ENCODE measurements around the gene IL1A. TPM values are rescaled to one million over a fixed set of nuclear protein-coding genes. Genes with fewer than 3 reads are reported as not detected.

Gene IL1A
- total RNA-seq, 1 experiment from 2014 or later, result 0.42 TPM

DNA sequence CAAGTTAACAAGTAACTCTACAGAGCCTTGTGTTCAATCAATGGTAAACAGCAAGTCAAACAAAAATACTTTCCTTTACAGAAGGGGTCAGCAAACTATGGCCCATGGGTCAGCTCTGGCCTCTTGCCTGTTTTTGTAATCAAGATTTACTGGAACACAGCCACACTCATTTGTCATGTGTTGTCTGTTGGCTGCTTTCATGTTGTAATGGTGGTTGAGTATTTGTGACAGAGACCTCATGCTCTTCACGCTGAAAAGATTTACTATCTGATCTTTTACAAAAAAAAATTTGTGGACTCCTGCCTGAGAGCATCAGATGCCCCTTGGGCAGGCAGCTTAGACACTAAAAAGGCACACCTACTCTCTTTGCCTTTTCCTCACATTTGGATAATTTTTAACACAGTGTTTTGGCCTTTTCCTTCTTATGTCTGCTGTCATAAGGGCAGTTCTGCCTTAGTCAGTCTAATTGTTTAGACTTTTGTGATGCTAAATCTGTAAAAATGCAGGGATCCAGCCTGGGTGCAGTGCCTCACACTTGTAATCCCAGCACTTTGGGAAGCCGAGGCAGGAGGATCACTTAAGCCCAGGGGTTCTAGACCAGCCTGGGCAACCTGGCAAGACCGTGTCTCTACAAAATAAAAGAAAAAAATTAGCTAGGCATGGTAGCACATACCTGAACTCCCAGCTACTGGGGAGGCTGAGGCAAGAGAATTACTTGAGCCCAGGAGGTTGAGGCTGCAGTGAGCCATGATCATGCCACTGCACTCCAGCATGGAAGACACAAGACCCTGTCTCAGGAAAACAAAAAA lies 34.0 kb upstream of the IL1A start:
- CTCF ChIA-PET, result interaction anchor here (0.6 kb wide), 1 partner anchor 52 kb away, joined by 5 read pairs; no protein-coding TSS in a partner anchor
- Mint-ChIP-seq H3K27me3 (ENCODE audit: low read depth) (no peaks in the 10 kb centered on the region), H3K9me3 (no peaks in the 10 kb centered on the region), H3K27ac (peak overlapping the region; percentile 10; the same call in 1 of the 2 replicates), H3K36me3 (no peaks in the 10 kb centered on the region), H3K4me3 (no peak overlapping the region), H3K4me1 (peaks cover 50% of the 10 kb centered on the region)
- POLR2A ChIA-PET, result no interaction called here
- DNase-seq (ENCODE audit: low spot score) (no peak), ATAC-seq (no peak)
- TF ChIP-seq, protein P1, sequence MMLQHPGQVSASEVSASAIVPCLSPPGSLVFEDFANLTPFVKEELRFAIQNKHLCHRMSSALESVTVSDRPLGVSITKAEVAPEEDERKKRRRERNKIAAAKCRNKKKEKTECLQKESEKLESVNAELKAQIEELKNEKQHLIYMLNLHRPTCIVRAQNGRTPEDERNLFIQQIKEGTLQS (CRISPR knock-in tag; conservative IDR thresholded peaks at IDR 0.05), result no peak
- TF ChIP-seq GABPB1 (CRISPR knock-in tag; IDR thresholded peaks at IDR 0.05), result peak; percentile 90

DNA sequence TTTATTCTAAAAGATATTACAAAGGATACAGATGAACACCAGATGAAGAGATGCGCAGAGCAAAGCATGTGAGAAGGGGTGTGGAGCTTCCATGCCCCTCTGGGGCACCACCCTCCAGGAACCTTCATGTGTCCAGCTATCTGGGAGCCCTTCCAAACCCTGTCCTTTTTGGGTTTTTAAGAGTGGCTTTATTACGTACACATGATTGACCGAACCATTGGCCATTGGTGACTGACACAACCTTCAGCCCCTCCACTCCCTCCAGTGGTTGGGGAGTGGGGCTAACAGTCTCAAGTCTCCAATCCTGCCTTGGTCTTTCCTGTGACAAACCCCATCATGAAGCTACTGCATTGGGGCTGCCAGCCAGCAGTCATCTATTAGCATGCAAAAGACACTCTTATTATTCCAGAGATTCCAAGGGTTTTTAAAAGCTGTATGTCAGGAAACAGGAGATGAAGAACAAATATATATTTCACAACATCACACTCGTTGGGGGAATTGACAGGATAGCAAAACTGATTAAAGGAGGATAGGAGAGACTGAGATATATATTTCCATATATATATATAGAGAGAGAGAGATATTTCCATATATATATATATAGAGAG lies 32.9 kb upstream of the IL1A start:
- Mint-ChIP-seq H3K4me1 (peaks cover 59% of the 10 kb centered on the region), H3K36me3 (no peaks in the 10 kb centered on the region), H3K27me3 (ENCODE audit: low read depth) (no peaks in the 10 kb centered on the region), H3K9me3 (no peaks in the 10 kb centered on the region), H3K4me3 (no peak overlapping the region), H3K27ac (no peak overlapping the region)
- ATAC-seq, result peak; percentile 61
- DNase-seq (ENCODE audit: low spot score), result no peak
- ChIA-PET POLR2A (interaction anchor here (0.6 kb wide), 1 partner anchor 98 kb away, joined by 3 read pairs; no protein-coding TSS in a partner anchor), CTCF (interaction anchor here (0.5 to 1.7 kb wide), 5 partner anchors 10 to 416 kb away, joined by 3 to 10 read pairs (median 5); no protein-coding TSS in a partner anchor)
- no peak for TF ChIP-seq ZNF138 (CRISPR knock-in tag; conservative IDR thresholded peaks at IDR 0.05)
- no peak for TF ChIP-seq KAT7 (CRISPR knock-in tag; IDR thresholded peaks at IDR 0.05; ENCODE audit: borderline replicate concordance)
- TF ChIP-seq MXD4 (CRISPR knock-in tag; IDR thresholded peaks at IDR 0.05; ENCODE audit: borderline replicate concordance), result no peak
- no peak for TF ChIP-seq ZNF423 (CRISPR knock-in tag; IDR thresholded peaks at IDR 0.05)
- TF ChIP-seq, protein P2, sequence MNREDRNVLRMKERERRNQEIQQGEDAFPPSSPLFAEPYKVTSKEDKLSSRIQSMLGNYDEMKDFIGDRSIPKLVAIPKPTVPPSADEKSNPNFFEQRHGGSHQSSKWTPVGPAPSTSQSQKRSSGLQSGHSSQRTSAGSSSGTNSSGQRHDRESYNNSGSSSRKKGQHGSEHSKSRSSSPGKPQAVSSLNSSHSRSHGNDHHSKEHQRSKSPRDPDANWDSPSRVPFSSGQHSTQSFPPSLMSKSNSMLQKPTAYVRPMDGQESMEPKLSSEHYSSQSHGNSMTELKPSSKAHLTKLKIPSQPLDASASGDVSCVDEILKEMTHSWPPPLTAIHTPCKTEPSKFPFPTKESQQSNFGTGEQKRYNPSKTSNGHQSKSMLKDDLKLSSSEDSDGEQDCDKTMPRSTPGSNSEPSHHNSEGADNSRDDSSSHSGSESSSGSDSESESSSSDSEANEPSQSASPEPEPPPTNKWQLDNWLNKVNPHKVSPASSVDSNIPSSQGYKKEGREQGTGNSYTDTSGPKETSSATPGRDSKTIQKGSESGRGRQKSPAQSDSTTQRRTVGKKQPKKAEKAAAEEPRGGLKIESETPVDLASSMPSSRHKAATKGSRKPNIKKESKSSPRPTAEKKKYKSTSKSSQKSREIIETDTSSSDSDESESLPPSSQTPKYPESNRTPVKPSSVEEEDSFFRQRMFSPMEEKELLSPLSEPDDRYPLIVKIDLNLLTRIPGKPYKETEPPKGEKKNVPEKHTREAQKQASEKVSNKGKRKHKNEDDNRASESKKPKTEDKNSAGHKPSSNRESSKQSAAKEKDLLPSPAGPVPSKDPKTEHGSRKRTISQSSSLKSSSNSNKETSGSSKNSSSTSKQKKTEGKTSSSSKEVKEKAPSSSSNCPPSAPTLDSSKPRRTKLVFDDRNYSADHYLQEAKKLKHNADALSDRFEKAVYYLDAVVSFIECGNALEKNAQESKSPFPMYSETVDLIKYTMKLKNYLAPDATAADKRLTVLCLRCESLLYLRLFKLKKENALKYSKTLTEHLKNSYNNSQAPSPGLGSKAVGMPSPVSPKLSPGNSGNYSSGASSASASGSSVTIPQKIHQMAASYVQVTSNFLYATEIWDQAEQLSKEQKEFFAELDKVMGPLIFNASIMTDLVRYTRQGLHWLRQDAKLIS (CRISPR knock-in tag; IDR thresholded peaks at IDR 0.05; ENCODE audit: borderline replicate concordance), result no peak
- no peak for TF ChIP-seq MYBL2 (CRISPR knock-in tag; IDR thresholded peaks at IDR 0.05)
- no peak for TF ChIP-seq SOX15 (CRISPR knock-in tag; IDR thresholded peaks at IDR 0.05)
- no peak for TF ChIP-seq RORB (CRISPR knock-in tag; IDR thresholded peaks at IDR 0.05)
- no peak for TF ChIP-seq TCF7 (CRISPR knock-in tag; IDR thresholded peaks at IDR 0.05; ENCODE audit: low read depth)
- TF ChIP-seq ZNF317 (CRISPR knock-in tag; IDR thresholded peaks at IDR 0.05; ENCODE audit: borderline replicate concordance, low read depth), result no peak
- TF ChIP-seq, protein P3, sequence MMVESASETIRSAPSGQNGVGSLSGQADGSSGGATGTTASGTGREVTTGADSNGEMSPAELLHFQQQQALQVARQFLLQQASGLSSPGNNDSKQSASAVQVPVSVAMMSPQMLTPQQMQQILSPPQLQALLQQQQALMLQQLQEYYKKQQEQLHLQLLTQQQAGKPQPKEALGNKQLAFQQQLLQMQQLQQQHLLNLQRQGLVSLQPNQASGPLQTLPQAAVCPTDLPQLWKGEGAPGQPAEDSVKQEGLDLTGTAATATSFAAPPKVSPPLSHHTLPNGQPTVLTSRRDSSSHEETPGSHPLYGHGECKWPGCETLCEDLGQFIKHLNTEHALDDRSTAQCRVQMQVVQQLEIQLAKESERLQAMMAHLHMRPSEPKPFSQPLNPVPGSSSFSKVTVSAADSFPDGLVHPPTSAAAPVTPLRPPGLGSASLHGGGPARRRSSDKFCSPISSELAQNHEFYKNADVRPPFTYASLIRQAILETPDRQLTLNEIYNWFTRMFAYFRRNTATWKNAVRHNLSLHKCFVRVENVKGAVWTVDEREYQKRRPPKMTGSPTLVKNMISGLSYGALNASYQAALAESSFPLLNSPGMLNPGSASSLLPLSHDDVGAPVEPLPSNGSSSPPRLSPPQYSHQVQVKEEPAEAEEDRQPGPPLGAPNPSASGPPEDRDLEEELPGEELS (CRISPR knock-in tag; IDR thresholded peaks at IDR 0.05), result no peak
- TF ChIP-seq, protein P4, sequence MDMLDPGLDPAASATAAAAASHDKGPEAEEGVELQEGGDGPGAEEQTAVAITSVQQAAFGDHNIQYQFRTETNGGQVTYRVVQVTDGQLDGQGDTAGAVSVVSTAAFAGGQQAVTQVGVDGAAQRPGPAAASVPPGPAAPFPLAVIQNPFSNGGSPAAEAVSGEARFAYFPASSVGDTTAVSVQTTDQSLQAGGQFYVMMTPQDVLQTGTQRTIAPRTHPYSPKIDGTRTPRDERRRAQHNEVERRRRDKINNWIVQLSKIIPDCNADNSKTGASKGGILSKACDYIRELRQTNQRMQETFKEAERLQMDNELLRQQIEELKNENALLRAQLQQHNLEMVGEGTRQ (CRISPR knock-in tag; IDR thresholded peaks at IDR 0.05), result no peak
- no peak for TF ChIP-seq ZBTB21 (CRISPR knock-in tag; IDR thresholded peaks at IDR 0.05; ENCODE audit: borderline replicate concordance)
- TF ChIP-seq, protein P5, sequence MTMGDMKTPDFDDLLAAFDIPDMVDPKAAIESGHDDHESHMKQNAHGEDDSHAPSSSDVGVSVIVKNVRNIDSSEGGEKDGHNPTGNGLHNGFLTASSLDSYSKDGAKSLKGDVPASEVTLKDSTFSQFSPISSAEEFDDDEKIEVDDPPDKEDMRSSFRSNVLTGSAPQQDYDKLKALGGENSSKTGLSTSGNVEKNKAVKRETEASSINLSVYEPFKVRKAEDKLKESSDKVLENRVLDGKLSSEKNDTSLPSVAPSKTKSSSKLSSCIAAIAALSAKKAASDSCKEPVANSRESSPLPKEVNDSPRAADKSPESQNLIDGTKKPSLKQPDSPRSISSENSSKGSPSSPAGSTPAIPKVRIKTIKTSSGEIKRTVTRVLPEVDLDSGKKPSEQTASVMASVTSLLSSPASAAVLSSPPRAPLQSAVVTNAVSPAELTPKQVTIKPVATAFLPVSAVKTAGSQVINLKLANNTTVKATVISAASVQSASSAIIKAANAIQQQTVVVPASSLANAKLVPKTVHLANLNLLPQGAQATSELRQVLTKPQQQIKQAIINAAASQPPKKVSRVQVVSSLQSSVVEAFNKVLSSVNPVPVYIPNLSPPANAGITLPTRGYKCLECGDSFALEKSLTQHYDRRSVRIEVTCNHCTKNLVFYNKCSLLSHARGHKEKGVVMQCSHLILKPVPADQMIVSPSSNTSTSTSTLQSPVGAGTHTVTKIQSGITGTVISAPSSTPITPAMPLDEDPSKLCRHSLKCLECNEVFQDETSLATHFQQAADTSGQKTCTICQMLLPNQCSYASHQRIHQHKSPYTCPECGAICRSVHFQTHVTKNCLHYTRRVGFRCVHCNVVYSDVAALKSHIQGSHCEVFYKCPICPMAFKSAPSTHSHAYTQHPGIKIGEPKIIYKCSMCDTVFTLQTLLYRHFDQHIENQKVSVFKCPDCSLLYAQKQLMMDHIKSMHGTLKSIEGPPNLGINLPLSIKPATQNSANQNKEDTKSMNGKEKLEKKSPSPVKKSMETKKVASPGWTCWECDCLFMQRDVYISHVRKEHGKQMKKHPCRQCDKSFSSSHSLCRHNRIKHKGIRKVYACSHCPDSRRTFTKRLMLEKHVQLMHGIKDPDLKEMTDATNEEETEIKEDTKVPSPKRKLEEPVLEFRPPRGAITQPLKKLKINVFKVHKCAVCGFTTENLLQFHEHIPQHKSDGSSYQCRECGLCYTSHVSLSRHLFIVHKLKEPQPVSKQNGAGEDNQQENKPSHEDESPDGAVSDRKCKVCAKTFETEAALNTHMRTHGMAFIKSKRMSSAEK (CRISPR knock-in tag; IDR thresholded peaks at IDR 0.05; ENCODE audit: borderline replicate concordance), result no peak
- TF ChIP-seq FOXK1 (CRISPR knock-in tag; IDR thresholded peaks at IDR 0.05), result no peak
- no peak for TF ChIP-seq GTF2I (CRISPR knock-in tag; conservative IDR thresholded peaks at IDR 0.05)
- TF ChIP-seq, protein P6, sequence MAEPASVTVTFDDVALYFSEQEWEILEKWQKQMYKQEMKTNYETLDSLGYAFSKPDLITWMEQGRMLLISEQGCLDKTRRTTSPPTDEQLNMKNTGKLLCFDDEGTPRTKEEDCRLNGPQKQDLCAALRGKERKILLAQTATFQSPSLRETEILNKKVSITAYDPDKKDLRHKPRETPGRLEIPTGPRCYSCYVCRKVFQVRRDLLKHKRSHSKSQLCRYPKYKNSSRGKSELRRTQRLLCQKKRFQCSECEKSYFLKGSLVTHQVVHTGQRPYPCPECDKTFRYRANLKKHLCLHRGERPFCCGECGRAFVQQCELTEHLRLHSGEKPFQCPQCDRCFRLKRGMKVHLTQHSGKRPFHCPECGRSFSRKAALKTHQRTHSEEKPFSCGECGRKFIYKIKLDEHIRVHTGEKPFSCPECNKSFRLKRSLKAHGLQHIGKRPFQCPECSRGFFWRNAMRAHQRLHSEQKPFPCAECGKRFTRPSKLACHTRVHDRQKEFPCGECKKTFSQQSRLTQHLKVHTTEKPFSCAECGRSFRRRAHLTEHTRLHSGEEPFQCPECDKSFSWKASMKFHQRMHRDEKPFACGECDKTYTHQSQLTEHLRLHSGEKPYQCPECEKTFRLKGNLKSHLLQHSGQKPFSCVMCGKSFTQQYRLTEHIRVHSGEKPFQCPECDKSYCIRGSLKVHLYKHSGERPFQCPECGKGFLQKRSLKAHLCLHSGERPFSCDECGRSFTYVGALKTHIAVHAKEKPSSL (CRISPR knock-in tag; conservative IDR thresholded peaks at IDR 0.05), result no peak

Measured in WTC11 (cell line).